Endothelial cell of umbilical vein (primary cell): ENCODE measurements around the gene ACAT2. TPM values are rescaled to one million over a fixed set of nuclear protein-coding genes. Genes with fewer than 3 reads are reported as not detected.

Experiments used
- BruUV-seq: library from RNA; stranded (reverse); fragments of 400-500 nt; replicated peaks from 2 replicates; lab custom pipeline; 2021; lab: Mats Ljungman, UMichigan
- CTCF ChIA-PET: fragments of 300-600, 350-600 bp; sonication (Branson Sonifier 250); formaldehyde crosslinking; loops from one replicate; lab custom pipeline; 2021; ENCODE audit warnings: antibody characterized with exemption, inconsistent platforms; lab: Charles Lee
- POLR2A ChIA-PET: fragments of 300-600, 350-600 bp; sonication (Branson Sonifier 250); formaldehyde crosslinking; loops from one replicate; lab custom pipeline; 2021; ENCODE audit warnings: antibody characterized with exemption, inconsistent platforms; lab: Charles Lee
- DNase-seq: peaks from one replicate; pipeline ENCODE4 v3.0.0-alpha.2; 2011; ENCODE audit warnings: low read depth, low spot score
- FAIRE-seq: peaks from 2 replicates; lab custom pipeline; 2011; peaks lifted over from hg19 to GRCh38; lab: Jason Lieb, UNC
- H2AFZ ChIP-seq: 2 replicates; pipeline ENCODE4 v1.6.0; 2012; ENCODE audit warnings: low read depth, low read length, control low read depth, inconsistent platforms
- H3K27ac ChIP-seq: 2 replicates; pipeline ENCODE4 v1.5.1; 2011; ENCODE audit warnings: low read depth, mild to moderate bottlenecking, control low read depth, low read length, moderate library complexity; ENCODE audit not compliant: insufficient read depth
- H3K27me3 ChIP-seq, 2 experiments: 2 replicates each; pipeline versions ENCODE4 v1.6.0 to v1.6.1; 2011; ENCODE audit warnings: low read length in 2 of 2, mixed read lengths in 1 of 2; ENCODE audit not compliant: control insufficient read depth in 2 of 2, insufficient read depth in 2 of 2
- H3K36me3 ChIP-seq, 2 experiments: 2 replicates in 1 of 2; 3 replicates in 1 of 2; pipeline ENCODE4 v1.5.1; 2011; ENCODE audit warnings: low read length in 2 of 2, mild to moderate bottlenecking in 1 of 2, moderate library complexity in 1 of 2; ENCODE audit not compliant: control insufficient read depth in 2 of 2, insufficient read depth in 2 of 2; ENCODE audit errors: extremely low read depth in 1 of 2
- H3K4me1 ChIP-seq: 3 replicates; pipeline ENCODE4 v1.5.1; 2011; ENCODE audit warnings: mild to moderate bottlenecking, low read length; ENCODE audit not compliant: control insufficient read depth, insufficient read depth; ENCODE audit errors: extremely low read depth
- H3K4me2 ChIP-seq: 2 replicates; pipeline ENCODE4 v1.6.1; 2011; ENCODE audit warnings: low read length, control low read depth, mixed read lengths; ENCODE audit not compliant: insufficient read depth
- H3K4me3 ChIP-seq, 3 experiments: fragments of 200-600 bp in 1 of 3; sonication (generic), shearing (Covaris generic) in 1 of 3; replicated peaks in 1 of 3; 2 replicates each; pipeline ENCODE4 v1.5.1; 2011 to 2016; ENCODE audit warnings: control low read depth in 3 of 3, low read length in 3 of 3, mild to moderate bottlenecking in 2 of 3, inconsistent platforms in 1 of 3, low read depth in 1 of 3, moderate library complexity in 1 of 3; ENCODE audit not compliant: insufficient read depth in 1 of 3
- H3K79me2 ChIP-seq: 2 replicates; pipeline ENCODE4 v1.6.0; 2012; ENCODE audit warnings: low read length, inconsistent platforms; ENCODE audit not compliant: control insufficient read depth, insufficient read depth
- H3K9ac ChIP-seq: replicated peaks from 2 replicates; pipeline ENCODE3; 2011; ENCODE audit warnings: low read length, control low read depth; ENCODE audit not compliant: insufficient read depth; ENCODE audit errors: extremely low read depth
- H3K9me1 ChIP-seq: replicated peaks from 3 replicates; pipeline ENCODE4 v1.6.0; 2011; ENCODE audit warnings: mild to moderate bottlenecking, low read length; ENCODE audit not compliant: control insufficient read depth, insufficient read depth; ENCODE audit errors: extremely low read depth
- H3K9me3 ChIP-seq: replicated peaks from 2 replicates; pipeline ENCODE4 v1.5.1; 2012; ENCODE audit warnings: low read length, inconsistent platforms; ENCODE audit not compliant: control insufficient read depth, insufficient read depth
- H4K20me1 ChIP-seq: replicated peaks from 2 replicates; pipeline ENCODE3; 2011; ENCODE audit warnings: mild to moderate bottlenecking, low read length; ENCODE audit not compliant: control insufficient read depth, insufficient read depth; ENCODE audit errors: extremely low read depth
- CTCF ChIP-seq, 2 donors: IDR thresholded peaks; 1 replicate in 1 of 2; 2 replicates in 1 of 2; pipeline ENCODE4 v1.5.1; 2011; ENCODE audit warnings: low read length in 2 of 2, mild to moderate bottlenecking in 2 of 2, moderate library complexity in 2 of 2, control low read depth in 1 of 2, inconsistent platforms in 1 of 2, low read depth in 1 of 2; ENCODE audit not compliant: insufficient read depth in 1 of 2; ENCODE audit errors: extremely low read depth in 1 of 2
- EZH2 ChIP-seq: IDR thresholded peaks from 2 replicates; pipeline ENCODE4 v1.6.1; 2012; ENCODE audit warnings: borderline replicate concordance, low read depth, mild to moderate bottlenecking, moderate library complexity, low read length, inconsistent platforms; ENCODE audit not compliant: severe bottlenecking
- GATA2 ChIP-seq: IDR thresholded peaks from 2 replicates; pipeline ENCODE4 v1.7.0; 2011; ENCODE audit warnings: low read depth, mild to moderate bottlenecking, moderate library complexity, mixed read lengths, low read length; ENCODE audit not compliant: insufficient read length, insufficient read depth
- JUN ChIP-seq: IDR thresholded peaks from 2 replicates; pipeline ENCODE4 v1.6.1; 2011; ENCODE audit warnings: borderline replicate concordance, low read depth; ENCODE audit not compliant: insufficient read length, insufficient read depth
- MYC ChIP-seq: IDR thresholded peaks from one replicate; pipeline ENCODE4 v1.6.1; 2011; ENCODE audit warnings: mild to moderate bottlenecking, low read depth, low read length
- POLR2A ChIP-seq: IDR thresholded peaks from 2 replicates; pipeline ENCODE4 v1.6.1; 2012; ENCODE audit warnings: low read depth, mild to moderate bottlenecking, control low read depth, low read length
- POLR2AphosphoS5 ChIP-seq: IDR thresholded peaks from 2 replicates; pipeline ENCODE4 v1.6.1; 2012; ENCODE audit warnings: low read depth, mild to moderate bottlenecking, control low read depth, low read length, moderate library complexity; ENCODE audit not compliant: insufficient read depth
- dilution Hi-C: fragments of 300-500 bp; cut with MboI; formaldehyde crosslinking; loops from one replicate; pipeline ENCODE4 v1.15.0; 2019; ENCODE audit warnings: low sequenced_read_pairs; ENCODE audit not compliant: extremely low pct_ligation_motif_present
- intact Hi-C: fragments of 100-400 bp; cut with micrococcal nuclease; formaldehyde crosslinking; loops from one replicate; pipeline ENCODE4 v1.10.0; 2022
- polyA plus RNA-seq, 4 experiments: library from polyadenylated mRNA; depleted of rRNA in 3 of 4; stranded (reverse) in 3 of 4; unstranded in 1 of 4; fragments of >200 nt; gene quantifications; 2 replicates each; pipeline versions ENCODE4 v1.2.1 to v1.2.3, GENCODE V29; 2011 to 2012; ENCODE audit warnings: missing spikeins in 1 of 4
- total RNA-seq: library from RNA; stranded (reverse); gene quantifications from 2 replicates; pipeline ENCODE4 v1.2.3, GENCODE V29; 2021

Gene ACAT2
- total and polyA plus RNA-seq, 2 donors (not counting 3 experiments of a cell fraction or from before 2014, with no cell fraction given), result 44.6 to 114 TPM

GRCh38 chr6:159723259-159723658 is 38.6 kb upstream of the ACAT2 start:
- FAIRE-seq (no peak), DNase-seq (no peak)
- no peaks in the 10 kb centered on the region for H3K36me3 ChIP-seq
- no TSS peak for BruUV-seq
- no peak overlapping the region for H3K4me2 ChIP-seq
- no peaks in the 10 kb centered on the region for H3K9me1 ChIP-seq
- peaks cover 28% of the 10 kb centered on the region for H3K79me2 ChIP-seq
- ChIA-PET POLR2A (no interaction called here), CTCF (interaction anchor here (1.2 kb wide), 1 partner anchor 67 kb away, joined by 5 read pairs; the partner anchor contains the start of genes MRPL18 and TCP1)
- no peaks in the 10 kb centered on the region for H3K27me3 ChIP-seq
- TF ChIP-seq MYC, result no peak
- no peak for TF ChIP-seq GATA2
- TF ChIP-seq POLR2AphosphoS5, result no peak
- TF ChIP-seq JUN, result no peak
- TF ChIP-seq POLR2A, result no peak
- TF ChIP-seq CTCF (IDR thresholded peaks at IDR 0.05; ENCODE audit: extremely low read depth in 1 of 2, insufficient read depth in 1 of 2, low read depth in 1 of 2, low read length in 2 of 2), result no peak
- no peak for TF ChIP-seq EZH2
- no peak overlapping the region for H2AFZ ChIP-seq
- H3K4me1 ChIP-seq, result peaks cover 5% of the 10 kb centered on the region
- no peak overlapping the region for H3K9ac ChIP-seq
- no peak overlapping the region for H3K27ac ChIP-seq
- H3K4me3 ChIP-seq, result no peak overlapping the region
- dilution Hi-C loops (no loop called here), intact Hi-C loops (no loop called here)
- peaks cover under 1% of the 10 kb centered on the region for H4K20me1 ChIP-seq
- H3K9me3 ChIP-seq, result no peaks in the 10 kb centered on the region
